ENCODE results near the gene SOX14.

The SOX14 gene

DNA sequence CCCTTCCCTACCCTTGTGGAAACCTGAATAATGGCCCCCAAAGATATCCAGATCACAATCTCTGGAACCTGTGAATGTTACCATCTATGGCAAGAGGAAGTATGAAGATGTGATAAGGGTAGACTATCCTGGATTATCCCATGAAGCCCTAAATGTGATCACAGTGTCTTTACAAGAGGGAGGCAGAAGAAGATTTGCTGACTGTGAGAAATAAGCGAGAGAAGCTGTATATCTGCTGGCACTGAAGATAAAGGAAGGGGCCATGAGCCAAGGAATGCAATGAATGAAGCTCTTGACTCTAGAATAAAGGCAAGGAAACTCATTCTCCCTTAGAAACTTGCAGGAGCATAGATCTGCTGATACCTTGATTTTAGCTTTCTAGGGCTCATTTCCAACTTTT is 39.1 kb downstream of the SOX14 start:
- no peak overlapping the region for H3K4me3 ChIP-seq (replicated peaks; ENCODE audit: low read depth, low read length)
- no peak for DNase-seq (ENCODE audit: low read depth)
- TF ChIP-seq, protein P1, sequence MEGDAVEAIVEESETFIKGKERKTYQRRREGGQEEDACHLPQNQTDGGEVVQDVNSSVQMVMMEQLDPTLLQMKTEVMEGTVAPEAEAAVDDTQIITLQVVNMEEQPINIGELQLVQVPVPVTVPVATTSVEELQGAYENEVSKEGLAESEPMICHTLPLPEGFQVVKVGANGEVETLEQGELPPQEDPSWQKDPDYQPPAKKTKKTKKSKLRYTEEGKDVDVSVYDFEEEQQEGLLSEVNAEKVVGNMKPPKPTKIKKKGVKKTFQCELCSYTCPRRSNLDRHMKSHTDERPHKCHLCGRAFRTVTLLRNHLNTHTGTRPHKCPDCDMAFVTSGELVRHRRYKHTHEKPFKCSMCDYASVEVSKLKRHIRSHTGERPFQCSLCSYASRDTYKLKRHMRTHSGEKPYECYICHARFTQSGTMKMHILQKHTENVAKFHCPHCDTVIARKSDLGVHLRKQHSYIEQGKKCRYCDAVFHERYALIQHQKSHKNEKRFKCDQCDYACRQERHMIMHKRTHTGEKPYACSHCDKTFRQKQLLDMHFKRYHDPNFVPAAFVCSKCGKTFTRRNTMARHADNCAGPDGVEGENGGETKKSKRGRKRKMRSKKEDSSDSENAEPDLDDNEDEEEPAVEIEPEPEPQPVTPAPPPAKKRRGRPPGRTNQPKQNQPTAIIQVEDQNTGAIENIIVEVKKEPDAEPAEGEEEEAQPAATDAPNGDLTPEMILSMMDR (IDR thresholded peaks at IDR 0.05; ENCODE audit: low read length, missing control alignments): no peak

DNA sequence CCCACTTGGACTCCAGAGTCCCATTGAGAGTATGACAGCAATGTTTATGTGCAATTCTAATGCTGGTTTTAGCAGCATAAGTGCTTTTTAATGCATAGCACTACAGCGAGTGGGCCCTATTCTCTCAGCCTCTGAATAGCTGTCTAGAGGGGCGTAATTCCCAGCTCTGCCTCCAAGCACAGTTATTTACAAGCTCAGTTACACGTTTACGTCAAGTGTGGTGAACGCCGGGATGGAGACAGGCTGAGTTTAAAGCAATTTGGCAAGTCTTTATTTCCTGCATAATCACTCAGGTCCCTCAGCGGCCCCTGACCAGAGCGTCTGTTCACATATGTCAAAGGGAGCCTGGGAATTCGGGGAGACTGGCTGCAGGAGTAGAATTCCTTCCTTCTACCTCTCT is 43.9 kb downstream of the SOX14 start:
- H3K4me3 ChIP-seq (replicated peaks; ENCODE audit: low read depth, low read length): no peak overlapping the region
- no peak for DNase-seq (ENCODE audit: low read depth)
- TF ChIP-seq, protein P1 (IDR thresholded peaks at IDR 0.05; ENCODE audit: low read length, missing control alignments): no peak

- H3K4me3 ChIP-seq (replicated peaks; ENCODE audit: low read depth, low read length): no peak overlapping the region
- TF ChIP-seq, protein P1 (IDR thresholded peaks at IDR 0.05; ENCODE audit: low read length, missing control alignments): no peak
- DNase-seq (ENCODE audit: low read depth): no peak
Observed at GRCh38 chr3:137809509-137809908, 45.4 kb downstream of the SOX14 start.

- no peak for DNase-seq (ENCODE audit: low read depth)
- TF ChIP-seq, protein P1 (IDR thresholded peaks at IDR 0.05; ENCODE audit: low read length, missing control alignments): no peak
- H3K4me3 ChIP-seq (replicated peaks; ENCODE audit: low read depth, low read length): no peak overlapping the region
Observed at GRCh38 chr3:137812023-137812422, 47.9 kb downstream of the SOX14 start.

DNA sequence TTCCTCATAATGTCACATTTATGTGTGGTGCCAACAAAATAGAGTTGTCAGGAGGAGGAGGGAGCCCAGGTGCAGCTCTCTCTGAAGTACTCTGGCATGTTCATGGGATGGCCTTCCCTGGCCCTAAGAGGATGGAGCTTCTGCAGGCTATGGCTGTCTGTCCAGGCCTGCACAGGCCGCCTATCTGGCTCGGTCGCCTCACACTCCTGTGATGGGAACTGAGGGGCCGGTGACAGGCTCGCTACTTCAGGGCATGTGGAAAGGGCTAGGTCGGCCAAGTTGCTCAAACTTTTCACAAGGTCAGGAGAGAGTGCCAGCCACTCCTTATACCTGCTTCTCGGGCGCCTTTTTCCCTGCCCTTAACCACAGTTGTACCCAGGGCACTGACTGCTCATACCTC is 51.1 kb downstream of the SOX14 start:
- TF ChIP-seq, protein P1 (IDR thresholded peaks at IDR 0.05; ENCODE audit: low read length, missing control alignments): no peak
- H3K4me3 ChIP-seq (replicated peaks; ENCODE audit: low read depth, low read length): no peak overlapping the region
- DNase-seq (ENCODE audit: low read depth): no peak

All from fibroblast of pulmonary artery (primary cell).